GM21717 (cell line): ENCODE results near the gene RALGPS1.

Experiments
- ATAC-seq: cut with Tn5 transposase; IDR thresholded peaks from one replicate; pipeline ENCODE4 v1.9.1; 2021; ENCODE audit warnings: mild to moderate bottlenecking, moderate library complexity; ENCODE audit not compliant: unreplicated experiment

The RALGPS1 gene

DNA sequence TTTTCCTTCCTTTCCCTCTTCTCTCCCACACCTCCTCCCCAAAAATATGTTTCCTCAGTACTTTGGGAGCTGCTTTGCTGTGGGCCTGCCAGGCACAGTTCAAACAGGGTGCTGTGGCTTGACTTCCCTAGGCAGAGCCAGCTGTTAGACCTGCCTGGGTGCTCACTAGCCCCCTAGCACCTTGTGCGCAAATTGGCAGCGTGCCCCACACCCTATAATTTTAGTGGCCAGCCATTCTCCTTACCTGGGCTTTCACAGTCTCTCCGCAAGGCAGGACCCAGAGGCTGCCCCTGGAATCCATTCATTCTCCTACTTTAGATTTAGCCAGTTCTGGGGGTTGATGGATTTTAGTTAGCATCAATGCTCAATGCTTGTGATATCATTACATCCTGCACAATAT, 135.6 kb downstream of the RALGPS1 start:
- no peak for ATAC-seq

DNA sequence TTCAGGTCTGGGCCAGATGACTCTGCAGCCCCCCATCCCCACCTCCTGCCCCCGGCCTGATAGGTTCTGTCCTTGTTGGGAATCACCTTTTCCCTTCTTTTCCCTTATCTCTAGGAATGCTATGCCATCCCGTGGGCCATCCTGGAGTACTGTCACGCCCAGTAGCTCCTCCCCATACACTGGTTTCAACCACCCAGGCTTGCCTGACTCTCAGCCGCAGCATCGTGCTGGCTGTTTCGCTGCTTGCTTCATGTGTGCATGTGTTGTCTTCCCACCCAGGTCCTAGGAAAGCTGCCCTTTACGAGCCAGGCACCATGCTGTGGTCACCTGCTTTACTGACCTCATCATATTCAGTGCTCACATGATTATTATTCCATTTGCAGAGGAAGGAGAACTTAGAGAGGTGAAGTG, 136.0 kb downstream of the RALGPS1 start:
- ATAC-seq, result no peak

DNA sequence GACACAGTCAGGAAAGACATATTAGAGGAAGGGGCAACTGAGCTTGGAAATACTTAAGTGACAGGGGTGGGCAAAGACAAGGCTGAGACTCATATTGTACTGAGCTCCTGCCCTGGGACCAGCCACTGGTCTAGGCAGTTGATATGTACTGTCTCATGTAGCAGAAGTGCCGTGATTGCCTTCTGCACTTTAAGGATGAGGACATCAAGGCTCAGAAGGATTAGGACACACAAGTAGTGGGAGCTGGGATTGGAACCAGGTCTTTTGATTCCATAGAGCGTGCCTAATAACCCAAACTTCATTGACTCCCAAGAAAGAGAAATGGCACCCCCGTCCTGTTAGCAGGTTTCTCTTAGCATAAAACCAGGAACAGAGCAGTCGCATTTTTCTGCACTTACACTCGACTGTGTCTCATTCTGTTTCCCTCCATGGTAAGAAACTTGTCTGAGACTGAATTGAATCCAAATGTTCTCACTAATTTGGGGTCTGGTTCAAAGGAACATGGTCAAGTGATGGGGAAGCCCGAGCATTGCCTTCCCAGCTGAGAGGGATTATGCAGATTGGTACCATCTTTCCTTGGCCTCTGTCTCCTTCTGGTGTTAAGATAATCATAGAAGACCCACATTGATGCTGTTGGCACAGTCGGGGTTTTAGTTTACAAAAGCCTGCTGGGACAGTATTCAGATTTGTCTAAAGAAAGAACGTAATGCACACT, 137.5 kb downstream of the RALGPS1 start:
- ATAC-seq, result no peak

DNA sequence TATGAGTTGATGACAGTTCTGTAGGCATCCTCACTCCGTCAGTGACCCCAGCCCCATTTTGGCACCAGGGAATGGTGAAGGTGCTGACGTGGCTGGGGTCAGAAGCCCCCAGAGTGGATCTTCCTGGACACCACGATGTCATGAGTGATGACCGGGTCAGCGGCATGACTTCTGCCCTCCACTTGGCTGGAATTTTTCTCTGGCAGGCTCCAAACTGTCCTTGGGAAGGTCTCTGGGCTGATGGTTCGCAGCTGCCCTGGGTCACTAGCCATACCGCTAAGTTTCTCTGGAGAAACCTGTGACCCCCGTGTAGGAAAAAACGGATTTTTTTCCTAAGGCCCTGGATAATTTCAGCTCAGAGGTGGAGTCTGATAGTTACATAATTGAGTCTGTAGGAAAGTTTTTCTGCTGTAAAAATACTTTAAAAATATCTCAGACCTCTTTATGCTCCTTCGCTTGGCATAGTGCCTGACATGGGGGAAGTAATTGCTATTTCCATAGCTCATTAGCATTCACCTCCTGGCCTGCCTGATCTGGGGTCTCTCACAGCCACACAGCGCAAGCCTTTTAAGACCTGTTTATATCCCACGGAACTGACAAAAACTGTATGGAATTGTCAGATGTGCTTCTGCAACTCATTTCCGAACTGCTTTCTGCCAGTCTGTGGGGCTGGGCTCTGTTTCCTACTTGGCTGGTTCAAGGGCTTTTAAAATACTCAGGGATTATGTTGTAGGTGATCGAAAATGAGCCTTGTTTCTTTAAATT, 138.7 kb downstream of the RALGPS1 start:
- no peak for ATAC-seq

DNA sequence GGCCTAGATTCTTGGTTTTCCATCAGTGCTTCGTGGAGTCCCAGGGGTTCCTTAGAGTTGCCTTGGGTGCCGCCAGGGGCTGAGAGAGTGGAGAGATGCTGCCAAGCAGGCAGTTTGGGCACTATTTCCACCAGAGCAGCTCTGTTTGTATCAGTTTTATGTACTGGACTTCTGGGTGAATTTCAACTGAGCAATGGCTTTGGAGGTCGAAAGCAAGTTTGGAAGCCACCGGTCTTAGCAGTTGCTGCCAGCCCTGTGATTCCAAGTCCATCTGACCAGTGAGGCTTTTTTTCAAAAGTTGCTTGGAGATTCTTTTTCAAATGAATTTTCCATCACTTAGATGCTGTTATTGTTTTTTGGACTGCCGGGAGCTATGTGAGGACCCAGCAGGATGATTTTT, 139.4 kb downstream of the RALGPS1 start:
- ATAC-seq, result no peak

DNA sequence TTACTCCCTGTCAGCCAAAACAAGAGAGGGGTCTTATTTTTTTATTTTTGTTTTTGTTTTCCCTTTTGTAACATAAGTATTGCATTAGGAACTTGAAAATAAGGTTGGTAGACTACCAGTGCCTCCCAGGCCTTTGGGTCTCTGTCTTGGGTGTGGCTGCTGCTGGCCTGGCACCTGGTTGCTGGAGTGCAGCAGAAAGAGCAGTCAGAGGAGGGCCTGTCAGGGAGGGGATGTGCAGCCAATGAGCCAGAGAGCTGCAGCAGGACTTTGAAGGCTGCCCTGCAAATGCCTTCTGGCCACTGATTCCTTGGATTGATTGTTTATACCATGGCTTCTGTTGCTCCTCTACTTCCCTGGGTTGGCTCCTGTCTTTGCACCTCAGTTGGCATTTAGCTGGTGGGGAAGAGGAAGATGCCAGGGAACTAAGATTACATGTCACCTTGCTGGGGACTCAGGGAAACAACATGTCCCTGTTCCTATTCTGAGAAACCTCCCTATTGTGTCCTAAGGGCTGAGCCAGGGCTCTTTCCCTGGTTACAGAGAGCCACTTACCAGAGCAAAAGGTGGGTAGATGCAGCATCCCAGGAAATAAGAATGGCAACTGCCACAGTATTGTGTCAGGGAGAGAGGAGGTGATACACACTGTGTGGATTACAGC, 141.3 kb downstream of the RALGPS1 start:
- no peak for ATAC-seq

DNA sequence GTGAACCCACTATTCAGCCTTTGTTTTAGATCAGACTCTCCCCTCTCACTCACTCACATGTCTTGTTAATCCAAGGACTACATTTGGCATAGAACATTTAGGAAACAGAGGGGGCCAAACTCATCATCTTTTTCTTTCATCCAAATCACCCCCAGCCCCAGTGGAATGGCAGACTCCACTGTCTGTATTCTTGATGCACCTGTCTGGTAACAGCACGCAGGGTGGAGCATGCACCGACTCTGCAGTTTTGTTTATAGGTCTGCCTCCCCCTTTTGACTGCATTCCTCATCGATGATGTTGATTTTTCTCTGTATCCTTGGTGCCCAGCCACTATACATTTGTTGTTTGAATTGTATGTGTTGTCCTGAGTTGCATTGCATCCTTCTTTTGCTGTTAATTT, 141.9 kb downstream of the RALGPS1 start:
- no peak for ATAC-seq

DNA sequence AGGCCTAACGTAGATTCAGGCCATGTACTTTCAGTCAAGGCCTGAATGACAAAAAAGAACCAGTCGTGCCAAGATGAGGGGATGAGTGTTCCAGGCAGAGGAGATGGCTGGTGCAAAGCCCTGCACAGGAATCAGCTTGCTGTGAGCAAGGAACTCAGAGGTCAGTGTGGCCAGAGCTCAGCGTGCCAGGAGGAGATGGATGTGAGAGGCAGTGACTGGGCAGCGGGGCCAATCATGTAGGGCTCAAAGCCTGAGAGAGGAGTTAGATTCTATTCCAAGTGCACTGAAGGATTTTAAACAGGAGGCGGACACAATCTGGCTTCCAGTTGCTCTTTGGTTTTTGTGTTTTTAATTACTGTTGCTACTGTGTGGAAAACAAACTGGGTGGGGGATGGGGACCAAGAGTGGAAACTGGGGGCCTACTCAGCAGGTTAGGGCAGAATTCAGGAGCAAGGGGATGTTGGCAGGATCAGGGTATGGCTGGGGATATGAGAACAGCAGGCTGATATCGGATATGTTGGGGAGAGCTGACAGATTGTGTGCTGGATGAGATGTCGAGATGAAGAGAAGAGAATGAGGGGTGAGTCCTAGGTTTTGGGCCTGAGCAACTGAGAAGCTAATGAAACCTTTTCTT, 143.5 kb downstream of the RALGPS1 start:
- ATAC-seq, result no peak

DNA sequence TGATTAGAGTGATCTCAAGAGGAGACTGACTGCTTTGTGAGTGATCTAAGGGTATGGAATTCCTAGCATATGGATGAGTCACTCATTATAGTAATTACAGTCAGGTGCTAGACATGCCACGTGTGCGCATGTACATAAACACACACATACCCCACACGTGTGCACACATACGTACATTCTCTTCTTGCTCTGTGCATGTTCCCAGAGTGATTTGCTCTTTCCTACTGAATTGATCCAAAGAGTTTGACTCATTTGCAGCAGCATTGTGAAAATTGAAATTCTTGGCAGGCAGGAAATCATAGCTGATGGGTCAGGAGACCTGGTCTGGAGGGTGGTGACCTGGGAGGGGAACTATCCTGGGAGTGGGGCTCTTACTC, 144.1 kb downstream of the RALGPS1 start:
- ATAC-seq, result no peak

DNA sequence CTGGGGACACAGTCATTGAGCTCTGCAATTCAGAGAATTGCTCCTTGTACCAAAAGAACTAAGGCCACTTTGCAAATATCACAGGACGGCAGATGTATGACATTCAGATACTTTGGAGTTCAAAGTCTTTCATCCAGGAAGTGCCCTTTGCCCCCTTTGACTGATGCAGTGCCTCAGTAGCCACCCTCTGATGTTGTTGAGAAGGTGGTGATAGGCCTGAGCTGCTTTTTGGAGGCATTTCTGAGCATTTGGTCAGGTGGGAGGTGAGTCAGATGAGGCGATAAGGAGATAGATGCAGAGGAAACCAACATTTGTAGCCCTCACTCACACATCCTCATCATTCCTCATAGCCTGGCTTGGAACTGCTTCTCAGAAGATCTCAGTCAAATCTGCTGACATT, 144.4 kb downstream of the RALGPS1 start:
- no peak for ATAC-seq

DNA sequence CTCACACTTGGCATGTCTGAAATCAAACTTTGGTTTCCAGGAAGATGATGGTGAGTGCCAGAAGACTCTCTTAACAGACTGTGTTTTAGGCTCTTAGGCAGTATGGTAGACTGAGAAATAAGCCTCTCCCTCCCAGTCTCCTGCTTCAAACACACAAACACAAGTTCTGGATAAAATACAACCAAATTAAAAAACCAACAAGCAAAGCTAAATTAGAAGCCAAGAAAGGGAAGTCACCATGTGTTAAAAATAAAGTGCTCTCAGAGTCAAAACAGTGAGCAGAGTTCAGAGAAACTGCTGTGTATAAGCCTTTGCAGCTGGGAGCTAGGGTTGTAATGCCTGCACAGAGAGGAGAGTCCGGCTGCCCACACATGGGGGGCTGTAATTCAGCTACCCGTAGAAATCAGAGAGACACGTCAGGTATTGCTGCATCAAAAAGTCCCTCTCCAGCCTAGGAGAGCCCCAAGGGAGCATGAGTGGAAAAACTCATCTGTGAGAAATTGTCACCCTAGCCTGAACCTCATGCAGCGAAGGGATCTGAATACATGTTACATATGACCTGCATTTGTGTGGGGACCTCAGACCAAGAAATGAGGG, 145.3 kb downstream of the RALGPS1 start:
- ATAC-seq, result no peak

DNA sequence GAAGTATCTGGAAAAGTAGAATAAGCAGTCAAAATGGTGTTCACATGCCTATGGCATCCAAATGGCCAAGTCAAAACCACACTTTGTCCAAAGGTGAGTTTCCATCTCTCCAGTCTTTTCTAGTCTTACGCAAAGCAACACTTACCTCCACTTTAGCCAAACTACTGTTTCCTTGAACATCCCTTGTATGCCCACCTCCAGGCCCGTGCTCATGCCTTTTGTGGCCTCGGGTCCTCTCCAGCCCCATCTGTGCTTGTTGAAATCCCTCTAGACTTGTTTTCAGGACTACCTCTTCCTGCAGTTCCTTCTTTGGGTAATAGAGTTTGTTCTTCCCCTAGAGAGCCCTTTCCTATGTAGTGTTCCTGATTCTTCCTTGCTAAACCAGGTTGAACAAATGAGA, 146.8 kb downstream of the RALGPS1 start:
- ATAC-seq, result no peak

DNA sequence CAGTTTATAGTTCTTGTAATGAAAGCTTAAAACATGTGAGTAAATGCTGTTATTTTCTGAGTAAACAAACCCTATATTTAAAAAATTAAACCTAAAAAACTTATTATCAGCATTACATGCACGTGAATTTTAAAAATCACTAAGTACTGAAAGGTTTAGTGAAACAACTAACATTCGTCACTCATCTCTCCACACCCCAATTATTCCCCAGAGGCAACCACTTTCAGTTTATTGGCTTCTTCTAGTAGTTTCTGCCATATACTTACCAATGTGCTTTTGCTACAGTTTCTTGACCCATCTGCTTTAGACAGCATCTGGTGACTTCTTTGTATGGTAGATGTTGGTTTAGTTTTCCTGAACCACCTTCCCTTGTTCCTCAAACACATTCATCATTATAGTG, 149.8 kb downstream of the RALGPS1 start:
- ATAC-seq, result no peak

DNA sequence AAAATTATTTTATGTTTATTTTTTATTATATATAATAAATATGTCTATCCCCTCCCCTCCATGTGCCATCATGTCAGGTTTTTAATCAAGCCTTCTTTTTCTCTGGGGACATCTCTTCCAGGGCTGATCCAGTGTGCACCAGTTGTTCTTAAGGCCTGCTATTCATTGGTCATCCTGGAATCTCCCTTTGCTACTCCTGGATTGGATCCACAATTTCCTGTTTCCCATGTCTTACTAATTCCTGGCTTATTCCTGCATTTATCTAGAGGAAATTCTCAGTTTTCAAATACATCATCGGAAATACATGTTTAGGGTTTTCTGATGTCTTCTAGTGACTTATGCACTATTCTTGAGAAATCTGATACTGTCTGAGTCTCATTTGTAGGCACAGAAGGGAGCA, 151.0 kb downstream of the RALGPS1 start:
- no peak for ATAC-seq

DNA sequence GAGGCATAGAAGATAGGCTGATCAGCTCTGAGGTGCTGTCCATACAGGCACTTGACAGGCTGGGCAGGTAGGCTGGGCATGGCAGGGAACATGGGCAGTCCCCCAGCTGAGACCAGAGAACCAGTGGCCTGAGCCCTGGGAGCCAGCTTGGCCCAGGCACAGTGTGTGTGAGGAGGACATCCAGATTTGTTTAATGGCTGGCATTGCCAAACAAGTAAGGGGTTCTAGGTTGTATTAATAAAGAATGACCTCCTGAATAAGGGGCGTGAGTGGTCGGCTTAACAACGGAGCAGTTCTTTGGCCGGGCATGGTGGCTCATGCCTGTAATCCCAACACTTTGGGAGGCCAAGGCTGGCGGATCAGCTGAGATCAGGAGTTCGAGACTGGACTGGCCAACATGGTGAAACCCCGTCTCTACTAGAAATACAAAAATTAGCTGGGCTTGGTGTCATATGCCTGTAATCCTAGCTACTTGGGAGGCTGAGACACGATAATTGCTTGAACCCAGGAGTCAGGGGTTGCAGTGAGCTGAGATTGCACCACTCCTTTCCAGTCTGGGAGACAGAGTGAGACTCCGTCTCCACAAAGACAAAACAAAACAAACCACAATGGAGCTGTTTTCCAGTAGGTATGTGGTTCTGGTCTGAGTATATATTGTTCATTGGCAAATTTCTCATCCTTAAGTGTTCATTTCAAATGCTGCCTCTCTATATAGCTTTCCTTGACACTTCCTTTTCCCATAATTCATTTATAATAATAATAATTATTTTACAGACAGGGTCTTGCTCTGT, 151.7 kb downstream of the RALGPS1 start:
- ATAC-seq, result no peak

DNA sequence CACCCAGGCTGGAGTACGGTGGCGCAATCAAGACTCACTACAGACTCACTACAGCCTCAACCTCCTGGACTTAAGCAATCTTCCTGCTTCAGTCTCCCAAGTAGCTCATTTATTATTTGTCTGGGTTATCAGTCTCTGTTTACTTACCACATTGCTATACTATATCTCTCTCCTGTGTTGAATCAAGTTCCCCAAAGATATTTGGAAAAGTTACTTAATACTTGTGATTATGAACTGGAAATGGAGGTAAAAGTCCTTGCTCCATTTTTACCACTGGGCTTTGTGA, 152.2 kb downstream of the RALGPS1 start:
- ATAC-seq, result no peak

DNA sequence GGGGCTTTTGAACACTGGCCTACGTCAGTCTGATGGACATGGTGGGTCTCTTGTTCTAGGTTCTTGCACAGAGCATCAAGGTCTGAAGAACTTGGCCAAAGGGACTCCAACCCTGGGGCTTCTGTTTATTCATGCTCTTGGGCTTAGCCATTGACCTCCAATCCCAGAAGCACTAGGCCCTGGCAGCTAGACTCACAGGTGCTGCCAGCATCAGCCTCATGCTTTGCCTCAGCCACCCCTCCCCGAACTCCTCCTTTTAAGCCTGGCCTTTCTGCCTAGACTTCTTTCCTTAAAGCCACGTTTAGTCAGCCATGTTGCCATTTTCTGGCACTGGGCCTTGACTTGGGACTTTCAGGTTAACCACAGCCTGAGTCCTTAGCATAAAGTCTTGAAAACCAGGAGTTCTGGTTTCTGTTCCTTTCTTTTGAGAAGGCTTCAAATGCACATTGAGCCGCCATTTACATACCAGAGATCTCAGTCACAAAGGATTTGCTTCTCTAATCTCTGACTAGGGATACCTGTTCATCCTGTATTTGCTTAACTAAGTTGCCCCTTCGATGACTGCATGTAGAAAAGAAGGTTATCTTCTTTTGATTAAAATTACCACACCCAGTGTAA, 153.1 kb downstream of the RALGPS1 start:
- ATAC-seq, result no peak

DNA sequence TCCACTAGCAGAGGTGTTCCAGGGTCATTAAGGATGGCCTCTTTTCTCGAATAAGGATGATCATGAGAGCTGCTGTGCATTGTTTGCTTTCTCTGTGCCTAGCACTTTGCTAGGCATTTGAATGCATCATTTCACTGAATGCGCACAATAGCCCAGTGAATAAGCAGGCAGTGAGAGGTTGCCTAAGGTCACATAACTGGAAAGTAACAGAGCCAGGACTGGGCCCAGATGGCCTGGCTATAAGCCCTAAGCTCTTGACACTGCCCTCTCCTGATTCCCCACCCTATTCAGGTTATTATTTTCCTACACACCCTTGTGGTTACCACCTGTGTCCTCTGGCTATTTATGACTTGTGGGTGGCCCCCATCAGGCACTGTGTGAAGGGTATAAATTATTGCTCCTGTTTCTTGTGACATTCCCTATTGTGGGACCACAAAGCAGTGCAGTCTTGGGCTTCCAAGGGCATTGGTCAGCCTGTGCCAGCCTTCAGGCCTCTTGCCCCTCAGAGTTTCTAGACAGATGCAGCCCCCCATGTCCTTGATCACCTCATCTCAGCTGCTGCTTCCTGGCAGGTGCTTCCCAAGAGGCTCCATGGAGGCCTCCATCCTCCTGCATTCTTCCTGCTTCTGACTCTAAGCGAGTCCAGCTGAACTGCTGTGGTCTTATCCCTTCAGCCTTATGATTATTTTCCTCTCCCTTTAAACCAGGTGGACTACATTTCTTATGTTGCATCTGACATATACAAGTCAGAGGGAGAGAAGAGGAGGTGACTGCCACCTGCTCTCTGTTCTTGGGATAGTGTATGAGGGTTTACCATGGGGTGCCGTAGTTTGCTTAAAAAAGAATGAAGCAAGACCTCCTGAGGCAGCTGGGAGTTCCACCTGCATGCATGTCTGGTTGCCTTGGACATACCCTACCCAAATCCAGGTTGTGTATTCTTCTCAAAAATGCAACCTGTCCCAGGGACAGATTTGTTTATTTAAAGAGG, 160.3 kb downstream of the RALGPS1 start:
- no peak for ATAC-seq
